D721Med (cell line): ENCODE data around the gene CEACAM5.

ENCODE experiments used
- DNase-seq: peaks from one replicate; pipeline ENCODE4 v3.0.0; 2011; ENCODE audit warnings: low spot score; ENCODE audit not compliant: insufficient read length
- FAIRE-seq: peaks from 2 replicates; lab custom pipeline; 2011; peaks lifted over from hg19 to GRCh38; lab: Jason Lieb, UNC
- CTCF ChIP-seq: IDR thresholded peaks from 2 replicates; pipeline ENCODE4 v1.5.1; 2012; ENCODE audit warnings: mild to moderate bottlenecking, control low read depth; ENCODE audit not compliant: insufficient read depth; ENCODE audit errors: missing control alignments

The CEACAM5 gene

GRCh38 chr19:41699968-41700323, 8.5 kb upstream of the CEACAM5 start:
- TF ChIP-seq CTCF, result no peak
- FAIRE-seq (no peak), DNase-seq (no peak)

- no peak for DNase-seq
- TF ChIP-seq CTCF, result no peak
- FAIRE-seq, result no peak
Measured at GRCh38 chr19:41700381-41701195, 7.8 kb upstream of the CEACAM5 start.

DNA sequence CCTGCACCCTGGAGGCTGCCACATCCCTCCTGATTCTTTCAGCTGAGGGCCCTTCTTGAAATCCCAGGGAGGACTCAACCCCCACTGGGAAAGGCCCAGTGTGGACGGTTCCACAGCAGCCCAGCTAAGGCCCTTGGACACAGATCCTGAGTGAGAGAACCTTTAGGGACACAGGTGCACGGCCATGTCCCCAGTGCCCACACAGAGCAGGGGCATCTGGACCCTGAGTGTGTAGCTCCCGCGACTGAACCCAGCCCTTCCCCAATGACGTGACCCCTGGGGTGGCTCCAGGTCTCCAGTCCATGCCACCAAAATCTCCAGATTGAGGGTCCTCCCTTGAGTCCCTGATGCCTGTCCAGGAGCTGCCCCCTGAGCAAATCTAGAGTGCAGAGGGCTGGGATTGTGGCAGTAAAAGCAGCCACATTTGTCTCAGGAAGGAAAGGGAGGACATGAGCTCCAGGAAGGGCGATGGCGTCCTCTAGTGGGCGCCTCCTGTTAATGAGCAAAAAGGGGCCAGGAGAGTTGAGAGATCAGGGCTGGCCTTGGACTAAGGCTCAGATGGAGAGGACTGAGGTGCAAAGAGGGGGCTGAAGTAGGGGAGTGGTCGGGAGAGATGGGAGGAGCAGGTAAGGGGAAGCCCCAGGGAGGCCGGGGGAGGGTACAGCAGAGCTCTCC, 6.9 kb upstream of the CEACAM5 start:
- DNase-seq (no peak), FAIRE-seq (no peak)

GRCh38 chr19:41702171-41702651, 6.2 kb upstream of the CEACAM5 start:
- FAIRE-seq (no peak), DNase-seq (no peak)
- no peak for TF ChIP-seq CTCF

More for the DNA sequence above, 6.9 kb upstream of the CEACAM5 start:
- no peak for TF ChIP-seq CTCF

- no peak for DNase-seq
- no peak for FAIRE-seq
- no peak for TF ChIP-seq CTCF
Measured at GRCh38 chr19:41703602-41704293, 4.7 kb upstream of the CEACAM5 start.

DNA sequence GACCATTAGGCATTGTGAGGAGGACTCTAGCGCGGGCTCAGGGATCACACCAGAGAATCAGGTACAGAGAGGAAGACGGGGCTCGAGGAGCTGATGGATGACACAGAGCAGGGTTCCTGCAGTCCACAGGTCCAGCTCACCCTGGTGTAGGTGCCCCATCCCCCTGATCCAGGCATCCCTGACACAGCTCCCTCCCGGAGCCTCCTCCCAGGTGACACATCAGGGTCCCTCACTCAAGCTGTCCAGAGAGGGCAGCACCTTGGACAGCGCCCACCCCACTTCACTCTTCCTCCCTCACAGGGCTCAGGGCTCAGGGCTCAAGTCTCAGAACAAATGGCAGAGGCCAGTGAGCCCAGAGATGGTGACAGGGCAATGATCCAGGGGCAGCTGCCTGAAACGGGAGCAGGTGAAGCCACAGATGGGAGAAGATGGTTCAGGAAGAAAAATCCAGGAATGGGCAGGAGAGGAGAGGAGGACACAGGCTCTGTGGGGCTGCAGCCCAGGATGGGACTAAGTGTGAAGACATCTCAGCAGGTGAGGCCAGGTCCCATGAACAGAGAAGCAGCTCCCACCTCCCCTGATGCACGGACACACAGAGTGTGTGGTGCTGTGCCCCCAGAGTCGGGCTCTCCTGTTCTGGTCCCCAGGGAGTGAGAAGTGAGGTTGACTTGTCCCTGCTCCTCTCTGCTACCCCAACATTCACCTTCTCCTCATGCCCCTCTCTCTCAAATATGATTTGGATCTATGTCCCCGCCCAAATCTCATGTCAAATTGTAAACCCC, 2.8 kb upstream of the CEACAM5 start:
- TF ChIP-seq CTCF, result no peak
- no peak for DNase-seq

More for the DNA sequence above, 2.8 kb upstream of the CEACAM5 start:
- no peak for FAIRE-seq
